Measurements from ENCODE around the gene NHLH2.

The NHLH2 gene

DNA sequence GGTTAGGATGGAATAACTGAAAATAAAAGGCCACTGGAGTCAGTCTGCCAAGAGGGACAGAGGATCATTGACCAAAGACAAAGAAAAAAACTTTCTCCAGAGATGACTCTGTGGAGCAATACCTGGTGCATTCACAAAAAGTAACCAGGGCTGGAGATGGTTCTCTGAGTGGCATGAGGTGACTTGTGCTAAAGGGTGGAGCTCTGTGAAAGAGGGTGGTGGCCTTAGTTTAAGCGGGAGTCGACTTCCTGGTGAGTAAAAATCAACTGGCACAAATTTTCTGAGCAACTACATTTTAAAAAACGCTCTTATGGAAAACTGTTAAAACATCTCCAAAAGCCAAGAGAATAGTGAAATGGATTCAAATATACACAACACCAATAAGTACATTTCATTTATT lies 10.0 kb downstream of the NHLH2 start:
- no peak for DNase-seq (ENCODE audit: low read depth)
- no peak overlapping the region for H3K4me3 ChIP-seq (ENCODE audit: low read depth, low read length)
- TF ChIP-seq, protein P1, sequence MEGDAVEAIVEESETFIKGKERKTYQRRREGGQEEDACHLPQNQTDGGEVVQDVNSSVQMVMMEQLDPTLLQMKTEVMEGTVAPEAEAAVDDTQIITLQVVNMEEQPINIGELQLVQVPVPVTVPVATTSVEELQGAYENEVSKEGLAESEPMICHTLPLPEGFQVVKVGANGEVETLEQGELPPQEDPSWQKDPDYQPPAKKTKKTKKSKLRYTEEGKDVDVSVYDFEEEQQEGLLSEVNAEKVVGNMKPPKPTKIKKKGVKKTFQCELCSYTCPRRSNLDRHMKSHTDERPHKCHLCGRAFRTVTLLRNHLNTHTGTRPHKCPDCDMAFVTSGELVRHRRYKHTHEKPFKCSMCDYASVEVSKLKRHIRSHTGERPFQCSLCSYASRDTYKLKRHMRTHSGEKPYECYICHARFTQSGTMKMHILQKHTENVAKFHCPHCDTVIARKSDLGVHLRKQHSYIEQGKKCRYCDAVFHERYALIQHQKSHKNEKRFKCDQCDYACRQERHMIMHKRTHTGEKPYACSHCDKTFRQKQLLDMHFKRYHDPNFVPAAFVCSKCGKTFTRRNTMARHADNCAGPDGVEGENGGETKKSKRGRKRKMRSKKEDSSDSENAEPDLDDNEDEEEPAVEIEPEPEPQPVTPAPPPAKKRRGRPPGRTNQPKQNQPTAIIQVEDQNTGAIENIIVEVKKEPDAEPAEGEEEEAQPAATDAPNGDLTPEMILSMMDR (IDR thresholded peaks at IDR 0.05; ENCODE audit: insufficient read depth, low read depth, low read length, missing control alignments) = no peak

DNA sequence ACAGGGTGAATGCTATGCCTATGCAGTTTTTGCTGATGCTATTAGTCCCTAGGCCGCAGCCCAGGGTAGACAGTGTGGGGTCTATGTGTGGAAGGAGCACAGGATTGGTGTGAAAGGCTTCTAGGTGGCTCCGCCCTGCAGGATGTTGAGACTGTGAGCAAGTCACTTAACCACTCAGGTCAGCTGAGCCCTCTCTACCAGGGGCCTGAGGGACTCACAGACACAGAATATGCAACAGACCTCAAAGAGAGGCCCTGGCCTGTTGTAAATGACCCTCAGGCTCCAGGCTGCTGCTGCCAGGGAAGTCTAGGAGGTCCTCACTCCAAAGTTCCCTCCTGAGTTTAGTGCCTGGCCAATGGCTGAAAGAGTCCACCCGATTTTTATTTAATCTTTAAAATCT lies 11.0 kb downstream of the NHLH2 start:
- no peak for DNase-seq (ENCODE audit: low read depth)
- H3K4me3 ChIP-seq (ENCODE audit: low read depth, low read length) = no peak overlapping the region
- TF ChIP-seq, protein P1 (IDR thresholded peaks at IDR 0.05; ENCODE audit: insufficient read depth, low read depth, low read length, missing control alignments) = no peak

GRCh38 chr1:115829023-115829674 lies 11.8 kb downstream of the NHLH2 start:
- no peak overlapping the region for H3K4me3 ChIP-seq (ENCODE audit: low read depth, low read length)
- TF ChIP-seq, protein P1 (IDR thresholded peaks at IDR 0.05; ENCODE audit: insufficient read depth, low read depth, low read length, missing control alignments) = no peak
- no peak for DNase-seq (ENCODE audit: low read depth)

GRCh38 chr1:115828101-115829022 lies 12.6 kb downstream of the NHLH2 start:
- no peak for DNase-seq (ENCODE audit: low read depth)
- TF ChIP-seq, protein P1 (IDR thresholded peaks at IDR 0.05; ENCODE audit: insufficient read depth, low read depth, low read length, missing control alignments) = no peak
- H3K4me3 ChIP-seq (ENCODE audit: low read depth, low read length) = no peak overlapping the region

DNA sequence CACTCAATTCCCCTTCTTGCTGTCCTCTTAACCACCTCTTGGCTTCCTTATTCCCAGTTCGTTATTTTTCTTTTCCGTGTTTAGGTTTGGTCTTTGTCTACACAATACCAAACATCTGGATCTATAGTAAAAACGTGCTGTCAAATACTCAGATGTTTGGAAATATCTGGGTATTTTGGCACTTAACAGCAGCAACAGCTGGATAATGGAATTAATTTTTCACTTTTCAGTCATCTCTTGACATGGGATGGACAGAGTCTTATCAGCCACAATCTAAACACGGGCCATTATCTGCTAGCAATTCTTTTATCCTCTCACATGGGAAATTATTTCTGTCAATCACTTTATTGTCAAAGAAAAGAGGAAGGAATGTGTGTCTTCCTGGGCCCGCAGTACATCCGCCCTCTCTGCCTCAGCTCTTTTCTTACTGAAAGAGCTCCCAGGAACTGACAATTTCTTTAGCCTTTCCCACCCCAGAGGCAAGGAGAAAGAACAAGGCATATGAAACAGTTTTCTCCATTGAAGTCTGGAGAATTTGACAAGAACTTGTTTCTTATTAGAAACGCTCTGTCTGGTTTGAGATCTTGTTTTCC lies 13.4 kb downstream of the NHLH2 start:
- DNase-seq (ENCODE audit: low read depth) = no peak
- TF ChIP-seq, protein P1 (IDR thresholded peaks at IDR 0.05; ENCODE audit: insufficient read depth, low read depth, low read length, missing control alignments) = no peak
- no peak overlapping the region for H3K4me3 ChIP-seq (ENCODE audit: low read depth, low read length)

DNA sequence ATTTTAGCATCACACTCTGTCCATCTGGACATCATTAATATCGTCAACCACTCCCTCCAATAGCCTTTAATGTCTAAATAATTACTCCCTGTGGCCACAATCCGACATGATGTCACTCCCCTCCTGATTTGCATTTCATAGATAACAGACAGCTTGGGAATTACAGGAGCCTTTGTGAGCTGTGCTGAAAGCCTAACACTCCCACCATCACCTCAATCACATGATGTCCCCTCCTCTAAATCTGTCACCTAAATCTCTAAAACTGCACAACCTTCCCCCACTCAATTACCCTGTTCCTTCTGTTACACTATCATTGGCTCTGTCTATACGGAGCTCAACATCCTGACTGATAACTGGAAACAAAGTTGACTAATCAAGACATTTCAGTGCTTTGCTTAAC lies 14.3 kb downstream of the NHLH2 start:
- no peak for DNase-seq (ENCODE audit: low read depth)
- H3K4me3 ChIP-seq (ENCODE audit: low read depth, low read length) = no peak overlapping the region
- TF ChIP-seq, protein P1 (IDR thresholded peaks at IDR 0.05; ENCODE audit: insufficient read depth, low read depth, low read length, missing control alignments) = no peak
